IPS-15b (cell line): ENCODE measurements around the gene HOMER2.

ENCODE experiments used
- H3K27me3 ChIP-seq: one replicate; pipeline ENCODE4 v1.6.1; 2013; ENCODE audit warnings: low read length; ENCODE audit not compliant: control insufficient read depth, insufficient read depth
- H3K36me3 ChIP-seq: one replicate; pipeline ENCODE4 v1.6.1; 2013; ENCODE audit warnings: low read length; ENCODE audit not compliant: control insufficient read depth, insufficient read depth
- H3K4me1 ChIP-seq: one replicate; pipeline ENCODE4 v1.6.1; 2013; ENCODE audit warnings: mild to moderate bottlenecking, low read length; ENCODE audit not compliant: control insufficient read depth, insufficient read depth
- H3K4me3 ChIP-seq: one replicate; pipeline ENCODE4 v1.5.1; 2013; ENCODE audit warnings: low read depth, low read length
- H3K9ac ChIP-seq: one replicate; pipeline ENCODE4 v1.6.1; 2013; ENCODE audit warnings: low read depth, mild to moderate bottlenecking, low read length
- H3K9me3 ChIP-seq: one replicate; pipeline ENCODE4 v1.6.1; 2013; ENCODE audit warnings: mild to moderate bottlenecking, low read length; ENCODE audit not compliant: control insufficient read depth, insufficient read depth

The HOMER2 gene

DNA sequence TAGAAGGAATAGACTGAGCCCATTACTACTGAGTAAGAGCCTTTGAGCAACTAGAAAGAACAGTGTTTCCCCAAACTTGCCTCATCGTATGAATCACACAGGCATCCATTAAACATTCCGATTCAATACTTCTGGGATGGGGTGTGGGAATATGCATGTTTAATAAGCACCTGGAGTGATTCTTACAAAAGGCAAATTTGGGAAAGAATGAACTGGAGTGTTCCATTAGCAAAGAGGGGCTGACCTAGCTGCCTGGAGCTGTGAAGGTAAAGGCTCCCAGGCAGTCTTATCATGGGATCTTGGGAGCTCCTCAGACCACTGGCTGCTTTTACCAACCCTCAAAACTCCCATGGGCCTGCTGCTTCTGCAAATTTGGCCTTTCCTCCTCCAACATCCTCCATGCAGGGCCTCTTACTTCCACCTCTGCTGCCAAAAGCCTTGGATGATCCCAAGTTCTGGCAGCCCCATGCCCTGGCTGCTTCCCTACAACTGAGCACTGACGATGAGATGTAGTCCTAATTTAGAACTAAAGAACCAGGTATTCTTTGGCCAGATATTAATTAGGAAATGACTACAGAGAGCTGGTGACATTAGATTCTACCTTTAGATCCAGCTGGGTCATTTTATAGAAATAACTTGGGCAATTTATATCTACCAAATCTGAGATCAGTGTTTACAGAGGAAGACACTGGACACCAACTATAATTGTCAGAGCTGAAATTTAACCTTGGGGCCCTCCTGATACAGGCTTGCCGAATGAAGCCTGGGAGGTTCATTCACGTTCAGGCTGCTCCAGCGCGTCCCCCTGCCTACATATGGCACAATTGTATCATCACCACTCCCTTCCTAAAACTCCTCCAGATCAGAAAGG is 11.2 kb upstream of the HOMER2 start:
- no peaks in the 10 kb centered on the region for H3K27me3 ChIP-seq
- H3K9ac ChIP-seq: peak overlapping the region; percentile 14
- H3K4me3 ChIP-seq: no peak overlapping the region
- H3K9me3 ChIP-seq: no peaks in the 10 kb centered on the region
- peaks cover 11% of the 10 kb centered on the region for H3K4me1 ChIP-seq
- no peaks in the 10 kb centered on the region for H3K36me3 ChIP-seq

DNA sequence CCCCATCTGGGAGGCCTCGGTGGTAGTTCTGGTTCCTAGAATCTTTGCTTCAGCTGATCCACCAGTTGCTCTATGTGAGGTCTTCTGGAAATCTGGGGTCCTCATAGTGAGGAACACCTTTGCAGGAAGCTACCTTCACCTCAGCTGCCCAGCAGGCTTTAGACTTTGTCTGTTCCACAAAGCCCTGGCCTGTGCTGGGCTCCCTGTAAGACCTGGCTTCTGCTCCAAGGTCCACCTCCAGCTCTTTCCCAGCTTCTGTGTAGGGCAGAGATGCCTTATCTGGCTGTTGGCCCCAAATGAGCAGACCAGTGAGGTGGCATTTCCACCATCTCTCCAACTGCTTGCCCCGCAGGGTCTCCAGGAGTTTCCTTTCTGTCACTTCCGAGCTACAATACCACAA is 8.2 kb upstream of the HOMER2 start:
- no peak overlapping the region for H3K9ac ChIP-seq
- no peaks in the 10 kb centered on the region for H3K36me3 ChIP-seq
- H3K27me3 ChIP-seq: no peaks in the 10 kb centered on the region
- no peaks in the 10 kb centered on the region for H3K9me3 ChIP-seq
- peaks cover 11% of the 10 kb centered on the region for H3K4me1 ChIP-seq
- H3K4me3 ChIP-seq: no peak overlapping the region

DNA sequence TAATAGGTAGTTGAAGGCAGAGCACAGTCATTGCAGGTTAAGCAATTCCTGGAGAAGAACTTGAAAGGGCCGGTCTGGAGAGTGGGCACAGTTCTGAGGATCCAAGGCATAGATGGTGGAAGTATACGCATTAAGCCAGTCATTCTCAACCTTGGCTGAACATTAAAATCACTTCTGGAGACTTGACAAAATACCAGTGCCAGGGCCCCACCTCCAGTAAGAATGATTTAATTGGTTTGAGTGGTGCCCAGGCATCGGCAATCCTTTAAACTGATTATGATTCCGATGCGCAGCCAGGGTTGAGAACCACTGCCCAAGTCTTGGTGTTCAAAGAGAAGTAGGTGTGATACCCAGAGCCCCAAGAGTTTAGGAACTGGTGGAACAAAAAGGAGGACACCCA is 6.9 kb upstream of the HOMER2 start:
- H3K4me1 ChIP-seq: peaks cover 11% of the 10 kb centered on the region
- no peaks in the 10 kb centered on the region for H3K27me3 ChIP-seq
- no peak overlapping the region for H3K9ac ChIP-seq
- H3K9me3 ChIP-seq: no peaks in the 10 kb centered on the region
- no peaks in the 10 kb centered on the region for H3K36me3 ChIP-seq
- H3K4me3 ChIP-seq: no peak overlapping the region

DNA sequence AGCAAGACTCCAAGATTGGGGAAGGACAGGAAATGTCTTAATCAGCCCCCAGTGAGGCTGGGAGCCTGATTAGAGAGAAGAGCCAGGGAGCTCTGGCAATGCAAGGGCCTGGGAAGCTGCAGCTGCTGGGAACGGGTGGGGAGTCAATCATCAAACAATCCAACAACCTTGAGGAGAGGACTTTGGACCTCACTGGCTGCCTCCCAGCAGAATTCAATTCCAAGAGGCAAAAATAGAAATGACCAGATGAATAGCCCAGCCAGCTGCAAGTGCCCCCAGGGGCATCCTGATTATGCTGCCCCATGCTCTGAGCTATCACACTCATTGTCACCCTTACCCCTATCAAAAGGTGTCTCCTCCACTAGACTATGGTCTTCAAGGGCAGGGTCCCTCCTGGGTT is 6.1 kb upstream of the HOMER2 start:
- H3K9ac ChIP-seq: no peak overlapping the region
- H3K27me3 ChIP-seq: no peaks in the 10 kb centered on the region
- H3K4me3 ChIP-seq: no peak overlapping the region

DNA sequence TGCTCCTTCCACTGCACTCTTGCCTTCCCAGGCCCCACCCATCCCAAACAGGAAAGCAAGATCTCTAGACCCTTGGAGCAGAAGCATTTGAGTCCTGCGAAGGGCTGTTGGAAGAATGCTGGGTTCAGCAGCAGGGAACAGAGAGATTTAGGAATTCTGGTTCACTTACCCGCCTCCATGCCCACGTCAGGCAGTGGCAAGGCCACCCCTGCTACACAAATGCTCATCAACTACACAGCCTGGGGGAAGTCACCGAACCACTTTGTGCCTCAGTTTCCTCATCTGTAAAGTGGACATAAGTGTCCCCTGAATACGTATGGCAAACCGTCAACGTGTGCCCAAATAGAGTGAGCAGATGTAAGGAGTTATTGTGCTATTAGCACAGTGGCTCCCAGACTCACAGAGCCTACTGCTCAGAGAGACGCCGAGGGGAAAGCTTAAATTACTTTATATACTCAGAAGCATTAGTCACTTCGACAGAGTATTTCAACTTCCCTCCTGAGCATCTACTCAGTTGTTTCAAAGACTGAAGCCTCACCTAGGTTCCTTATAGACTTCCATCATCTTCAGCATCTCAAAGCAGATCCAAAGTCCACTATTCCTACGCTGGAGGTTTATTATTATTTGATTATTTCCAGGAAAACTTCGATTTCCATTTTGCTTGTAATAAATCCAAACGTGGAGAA is 905 bp downstream of the HOMER2 start:
- Histone ChIP-seq H3K9me3 (no peaks in the 10 kb centered on the region), H3K9ac (peak overlapping the region; percentile 5), H3K36me3 (no peaks in the 10 kb centered on the region), H3K27me3 (peaks cover 28% of the 10 kb centered on the region), H3K4me3 (peak overlapping the region; percentile 55), H3K4me1 (peaks cover 4% of the 10 kb centered on the region)

More for the DNA sequence above, 6.1 kb upstream of the HOMER2 start:
- Histone ChIP-seq H3K4me1 (peaks cover 5% of the 10 kb centered on the region), H3K36me3 (no peaks in the 10 kb centered on the region), H3K9me3 (no peaks in the 10 kb centered on the region)

DNA sequence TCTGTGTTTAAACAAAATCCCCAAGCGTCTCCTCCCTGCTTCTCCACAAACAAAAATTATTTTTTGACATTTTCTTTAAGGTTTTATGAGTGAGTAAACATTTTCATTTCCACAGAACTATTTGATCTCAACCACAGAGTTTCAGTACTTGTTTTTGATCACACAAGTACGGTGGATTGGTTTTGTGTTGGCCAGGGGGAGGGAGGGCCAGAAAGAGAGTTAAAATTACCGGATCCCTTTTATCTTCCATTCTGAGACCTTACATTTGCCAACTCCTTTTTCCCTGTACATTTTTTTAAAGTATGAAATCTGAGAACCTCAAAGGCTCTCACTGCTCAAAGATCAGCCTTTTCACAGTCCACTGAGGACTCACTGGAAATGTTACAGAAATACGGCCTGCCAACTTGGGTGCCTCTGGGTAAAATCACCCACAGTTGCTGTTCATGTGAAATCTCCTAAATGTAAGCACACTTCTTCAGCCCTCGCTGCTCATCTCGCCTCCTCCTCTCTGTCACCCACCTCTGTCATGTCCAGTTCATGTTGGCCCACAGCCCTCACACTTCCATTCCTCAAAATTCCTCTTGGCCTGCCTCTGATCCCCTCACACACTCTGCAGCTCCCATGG is 1.7 kb downstream of the HOMER2 start:
- Histone ChIP-seq H3K9me3 (no peaks in the 10 kb centered on the region), H3K9ac (no peak overlapping the region), H3K4me1 (peaks cover 4% of the 10 kb centered on the region), H3K27me3 (peaks cover 28% of the 10 kb centered on the region), H3K36me3 (no peaks in the 10 kb centered on the region), H3K4me3 (no peak overlapping the region)

DNA sequence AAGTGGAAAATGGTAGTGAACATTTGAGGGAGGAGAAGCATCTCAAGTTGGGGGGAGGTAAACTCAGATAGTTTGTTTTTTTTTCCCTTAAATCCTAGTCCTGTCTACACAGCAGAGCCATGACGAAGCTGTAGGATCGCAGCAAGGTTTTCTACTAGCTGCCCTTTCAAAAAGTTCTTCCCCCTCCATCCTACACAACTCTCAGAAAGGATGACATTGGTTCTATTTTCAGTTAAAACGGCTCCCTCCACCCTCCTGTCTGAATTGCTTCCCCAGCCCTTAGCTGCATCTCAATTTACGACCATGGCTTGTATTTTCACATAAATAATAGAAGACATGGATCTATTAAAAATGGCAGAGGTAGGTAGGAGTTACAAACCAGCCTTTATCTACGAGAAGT is 2.2 kb downstream of the HOMER2 start:
- Histone ChIP-seq H3K4me1 (peaks cover 4% of the 10 kb centered on the region), H3K27me3 (peaks cover 28% of the 10 kb centered on the region), H3K36me3 (no peaks in the 10 kb centered on the region), H3K9ac (no peak overlapping the region), H3K9me3 (no peaks in the 10 kb centered on the region), H3K4me3 (no peak overlapping the region)

DNA sequence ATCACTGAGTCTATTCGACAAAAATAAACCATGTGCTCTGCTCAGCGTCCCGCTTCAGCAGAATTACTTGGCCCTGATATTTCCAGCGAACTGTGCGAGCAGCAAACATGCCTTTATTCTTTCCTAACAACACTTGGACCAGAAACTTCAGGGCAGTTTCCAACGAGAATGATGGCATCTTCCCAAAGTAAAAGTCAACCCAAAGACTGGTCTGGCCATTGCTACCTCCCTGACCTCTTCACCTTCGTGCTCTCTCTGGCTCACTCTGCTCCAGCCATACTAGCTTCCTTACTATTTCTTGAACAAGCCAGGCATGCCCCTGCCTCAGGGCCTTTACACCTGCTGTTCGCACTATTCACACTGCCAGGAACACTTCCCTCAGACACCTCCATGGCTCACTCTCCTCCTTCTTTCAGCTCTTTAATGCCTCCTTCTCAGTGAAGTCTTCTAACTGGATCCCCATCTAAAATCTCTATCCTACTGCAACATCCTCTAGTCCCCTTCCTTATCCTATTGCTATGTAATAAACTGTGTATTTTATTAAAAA is 6.3 kb downstream of the HOMER2 start:
- Histone ChIP-seq H3K27me3 (peaks cover 12% of the 10 kb centered on the region), H3K36me3 (no peaks in the 10 kb centered on the region), H3K4me3 (no peak overlapping the region), H3K9ac (no peak overlapping the region), H3K9me3 (no peaks in the 10 kb centered on the region), H3K4me1 (no peaks in the 10 kb centered on the region)

DNA sequence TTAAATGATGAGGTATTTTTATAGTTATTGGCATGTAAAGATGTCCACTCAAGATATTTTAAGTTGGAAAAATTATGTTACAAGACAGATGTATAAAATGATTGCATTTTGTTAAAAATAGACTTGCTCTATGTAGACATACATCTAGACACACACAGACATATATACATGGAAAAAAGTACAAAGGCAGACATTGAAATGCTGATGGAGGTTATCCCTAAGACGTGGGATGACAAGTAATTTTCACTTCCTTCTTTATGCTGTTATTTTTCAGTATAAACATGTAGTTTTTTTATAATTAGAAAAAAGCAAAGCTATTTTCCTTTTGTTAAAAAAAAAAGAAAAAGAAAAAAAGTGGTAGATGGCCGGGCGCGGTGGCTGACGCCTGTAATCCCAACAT is 7.2 kb downstream of the HOMER2 start:
- Histone ChIP-seq H3K27me3 (peaks cover 7% of the 10 kb centered on the region), H3K36me3 (no peaks in the 10 kb centered on the region), H3K4me3 (no peak overlapping the region), H3K9me3 (no peaks in the 10 kb centered on the region), H3K4me1 (no peaks in the 10 kb centered on the region), H3K9ac (no peak overlapping the region)

DNA sequence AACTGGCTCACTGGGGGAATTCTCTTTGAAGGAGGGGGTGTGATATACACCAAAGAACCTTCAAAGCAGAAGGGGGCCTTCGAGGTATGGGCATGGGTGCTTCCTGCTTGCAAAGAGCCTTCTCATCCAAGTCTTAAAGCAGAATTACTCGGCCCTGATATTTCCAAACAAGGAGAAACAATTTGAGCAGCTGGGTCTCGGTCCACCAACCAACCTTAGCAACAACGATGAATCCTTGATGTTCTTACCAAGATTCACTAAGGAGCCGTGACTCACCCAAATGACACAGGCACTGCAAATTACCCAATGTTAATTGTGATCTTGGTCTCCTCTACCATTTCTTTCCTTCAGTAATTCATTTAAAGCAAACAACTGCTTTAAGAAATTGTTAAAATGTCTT is 7.7 kb downstream of the HOMER2 start:
- no peaks in the 10 kb centered on the region for H3K9me3 ChIP-seq
- H3K9ac ChIP-seq: no peak overlapping the region
- H3K36me3 ChIP-seq: no peaks in the 10 kb centered on the region
- H3K4me1 ChIP-seq: no peaks in the 10 kb centered on the region
- H3K4me3 ChIP-seq: no peak overlapping the region
- H3K27me3 ChIP-seq: peaks cover 2% of the 10 kb centered on the region

DNA sequence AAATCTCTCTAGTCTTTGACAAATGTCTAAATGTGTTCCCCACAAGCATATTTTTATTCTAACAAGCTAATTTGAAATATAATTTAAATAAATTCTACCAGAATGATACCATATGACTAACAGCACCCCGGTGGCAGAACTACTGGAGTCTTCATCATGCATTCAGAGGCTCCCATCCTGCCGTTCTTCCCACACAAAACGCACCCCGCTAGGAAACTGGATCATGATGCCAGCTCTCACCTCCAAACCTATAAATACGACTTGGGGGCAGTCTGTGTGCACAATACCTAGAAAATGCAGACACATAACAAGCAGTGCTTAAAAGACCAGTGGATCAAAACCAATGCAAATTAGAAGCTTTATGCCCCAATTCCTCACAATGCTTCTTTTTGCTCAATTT is 8.5 kb downstream of the HOMER2 start:
- Histone ChIP-seq H3K9me3 (no peaks in the 10 kb centered on the region), H3K36me3 (no peaks in the 10 kb centered on the region), H3K4me1 (no peaks in the 10 kb centered on the region), H3K9ac (no peak overlapping the region), H3K4me3 (no peak overlapping the region), H3K27me3 (no peaks in the 10 kb centered on the region)
